HL-60 (cell line): ENCODE measurements around the gene MYL10.

Experiments used
- DNase-seq, 2 experiments: peaks; one replicate each; pipeline ENCODE4 v3.0.0-alpha.2; 2010 to 2020; ENCODE audit warnings: low read depth in 1 of 2, low spot score in 1 of 2
- H3K27ac ChIP-seq: fragments of 250-450 bp; sonication (Bioruptor Pico); replicated peaks from 2 replicates; pipeline ENCODE4 v1.5.1; 2020; ENCODE audit warnings: mild to moderate bottlenecking, moderate library complexity
- H3K27me3 ChIP-seq: fragments of 250-450 bp; sonication (Bioruptor Pico); 2 replicates; pipeline ENCODE4 v1.5.1; 2021; ENCODE audit warnings: mild to moderate bottlenecking, moderate library complexity; ENCODE audit not compliant: insufficient read depth, poor library complexity, severe bottlenecking
- H3K4me3 ChIP-seq: replicated peaks from 2 replicates; pipeline ENCODE4 v1.5.1; 2011; ENCODE audit warnings: mild to moderate bottlenecking, control low read depth, low read length; ENCODE audit not compliant: insufficient read depth
- CTCF ChIP-seq: IDR thresholded peaks from one replicate; pipeline ENCODE4 v1.5.1; 2011; ENCODE audit warnings: low read length, control low read depth, inconsistent platforms; ENCODE audit not compliant: insufficient read depth
- GABPA ChIP-seq: IDR thresholded peaks from 2 replicates; pipeline ENCODE4 v1.6.1; 2012; ENCODE audit warnings: low read depth
- POLR2AphosphoS5 ChIP-seq: IDR thresholded peaks from 2 replicates; pipeline ENCODE4 v1.6.1; 2012; ENCODE audit warnings: low read depth
- SPI1 ChIP-seq: IDR thresholded peaks from 2 replicates; pipeline ENCODE4 v1.6.1; 2012; ENCODE audit warnings: low read depth, mild to moderate bottlenecking, borderline replicate concordance
- TF ChIP-seq, protein P1 (sequence below): IDR thresholded peaks from 2 replicates; pipeline ENCODE4 v1.6.1; 2012; ENCODE audit warnings: low read depth; ENCODE audit not compliant: insufficient replicate concordance

MYL10 gene

GRCh38 chr7:101602484-101603241, 26.4 kb downstream of the MYL10 start:
- Histone ChIP-seq H3K4me3 (no peak overlapping the region), H3K27me3 (no peaks in the 10 kb centered on the region), H3K27ac (no peak overlapping the region)
- peak; percentile 43 to 67 for DNase-seq
- TF ChIP-seq GABPA (no peak), POLR2AphosphoS5 (no peak), CTCF (peak; percentile 94), SPI1 (no peak)
- TF ChIP-seq, protein P1, sequence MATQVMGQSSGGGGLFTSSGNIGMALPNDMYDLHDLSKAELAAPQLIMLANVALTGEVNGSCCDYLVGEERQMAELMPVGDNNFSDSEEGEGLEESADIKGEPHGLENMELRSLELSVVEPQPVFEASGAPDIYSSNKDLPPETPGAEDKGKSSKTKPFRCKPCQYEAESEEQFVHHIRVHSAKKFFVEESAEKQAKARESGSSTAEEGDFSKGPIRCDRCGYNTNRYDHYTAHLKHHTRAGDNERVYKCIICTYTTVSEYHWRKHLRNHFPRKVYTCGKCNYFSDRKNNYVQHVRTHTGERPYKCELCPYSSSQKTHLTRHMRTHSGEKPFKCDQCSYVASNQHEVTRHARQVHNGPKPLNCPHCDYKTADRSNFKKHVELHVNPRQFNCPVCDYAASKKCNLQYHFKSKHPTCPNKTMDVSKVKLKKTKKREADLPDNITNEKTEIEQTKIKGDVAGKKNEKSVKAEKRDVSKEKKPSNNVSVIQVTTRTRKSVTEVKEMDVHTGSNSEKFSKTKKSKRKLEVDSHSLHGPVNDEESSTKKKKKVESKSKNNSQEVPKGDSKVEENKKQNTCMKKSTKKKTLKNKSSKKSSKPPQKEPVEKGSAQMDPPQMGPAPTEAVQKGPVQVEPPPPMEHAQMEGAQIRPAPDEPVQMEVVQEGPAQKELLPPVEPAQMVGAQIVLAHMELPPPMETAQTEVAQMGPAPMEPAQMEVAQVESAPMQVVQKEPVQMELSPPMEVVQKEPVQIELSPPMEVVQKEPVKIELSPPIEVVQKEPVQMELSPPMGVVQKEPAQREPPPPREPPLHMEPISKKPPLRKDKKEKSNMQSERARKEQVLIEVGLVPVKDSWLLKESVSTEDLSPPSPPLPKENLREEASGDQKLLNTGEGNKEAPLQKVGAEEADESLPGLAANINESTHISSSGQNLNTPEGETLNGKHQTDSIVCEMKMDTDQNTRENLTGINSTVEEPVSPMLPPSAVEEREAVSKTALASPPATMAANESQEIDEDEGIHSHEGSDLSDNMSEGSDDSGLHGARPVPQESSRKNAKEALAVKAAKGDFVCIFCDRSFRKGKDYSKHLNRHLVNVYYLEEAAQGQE = no peak

GRCh38 chr7:101602082-101602481, 27.0 kb downstream of the MYL10 start:
- no peaks in the 10 kb centered on the region for H3K27me3 ChIP-seq
- no peak for DNase-seq
- H3K27ac ChIP-seq = no peak overlapping the region
- H3K4me3 ChIP-seq = no peak overlapping the region
- no peak for TF ChIP-seq CTCF
- TF ChIP-seq GABPA = no peak
- TF ChIP-seq, protein P1 = no peak
- no peak for TF ChIP-seq SPI1
- TF ChIP-seq POLR2AphosphoS5 = no peak

GRCh38 chr7:101599787-101600186, 29.3 kb downstream of the MYL10 start:
- TF ChIP-seq, protein P1 = no peak
- TF ChIP-seq GABPA = no peak
- no peak for TF ChIP-seq CTCF
- TF ChIP-seq POLR2AphosphoS5 = no peak
- TF ChIP-seq SPI1 = no peak
- H3K4me3 ChIP-seq = no peak overlapping the region
- no peak overlapping the region for H3K27ac ChIP-seq
- no peak for DNase-seq
- H3K27me3 ChIP-seq = no peaks in the 10 kb centered on the region
